Mammary epithelial cell (primary cell): ENCODE measurements around the gene SP100.

Source experiments
- CTCF ChIP-seq, 2 donors: IDR thresholded peaks in 1 of 2; conservative IDR thresholded peaks in 1 of 2; 2 replicates each; pipeline ENCODE4 v1.5.1; 2011 to 2012; ENCODE audit warnings: inconsistent platforms in 2 of 2, low read length in 2 of 2, mild to moderate bottlenecking in 2 of 2, control low read depth in 1 of 2, low read depth in 1 of 2; ENCODE audit not compliant: insufficient read depth in 1 of 2; ENCODE audit errors: extremely low read depth in 1 of 2
- EZH2 ChIP-seq: IDR thresholded peaks from 2 replicates; pipeline ENCODE4 v1.6.1; 2012; ENCODE audit warnings: low read length, inconsistent platforms, borderline replicate concordance

GRCh38 chr2:230425377-230425776 lies 9.4 kb downstream of the SP100 start:
- no peak for TF ChIP-seq CTCF (conservative IDR thresholded peaks at IDR 0.05 in 1 of 2, IDR thresholded peaks at IDR 0.05 in 1 of 2; ENCODE audit: extremely low read depth in 1 of 2, insufficient read depth in 1 of 2, low read depth in 1 of 2, low read length in 2 of 2)
- TF ChIP-seq EZH2, result no peak
